ENCODE measurements around the gene PARN.

- TF ChIP-seq CTCF (IDR thresholded peaks at IDR 0.05; ENCODE audit: poor library complexity, severe bottlenecking): no peak
- TF ChIP-seq POLR2AphosphoS5 (IDR thresholded peaks at IDR 0.05): no peak
- TF ChIP-seq EP300 (conservative IDR thresholded peaks at IDR 0.05; ENCODE audit: poor library complexity, severe bottlenecking): no peak
- no peak for TF ChIP-seq EZH2 (IDR thresholded peaks at IDR 0.05; ENCODE audit: borderline replicate concordance, insufficient read depth, low read length, poor library complexity, severe bottlenecking)
- no peak for TF ChIP-seq REST (IDR thresholded peaks at IDR 0.05; ENCODE audit: borderline replicate concordance)
- TF ChIP-seq MXI1 (conservative IDR thresholded peaks at IDR 0.05; ENCODE audit: poor library complexity, severe bottlenecking): no peak
These were observed 213.9 kb downstream of the PARN start for GRCh38 chr16:14416184-14416583.

Measured in neural cell (in vitro differentiated cells).